NCI-H2171 (cell line): ENCODE data around the gene NBEAL1.
"Not testable (repeated sequence)": the region's sequence is repeated elsewhere in the genome, so short reads cannot be mapped to it uniquely, and the experiment has no call there.

ENCODE experiments used
- DNase-seq: peaks from one replicate; lab custom pipeline; 2025; lab: John Stamatoyannopoulos, UW

The NBEAL1 gene

GRCh38 chr2:203039211-203039610 lies 24.5 kb downstream of the NBEAL1 start:
- not testable (repeated sequence) for DNase-seq

GRCh38 chr2:203040966-203041521 lies 26.4 kb downstream of the NBEAL1 start:
- DNase-seq, result no peak

- DNase-seq, result no peak
Measured at GRCh38 chr2:203042178-203042577, 27.5 kb downstream of the NBEAL1 start.

- no peak for DNase-seq
Measured at GRCh38 chr2:203043226-203043625, 28.6 kb downstream of the NBEAL1 start.

- no peak for DNase-seq
Measured at GRCh38 chr2:203045867-203046266, 31.2 kb downstream of the NBEAL1 start.

- DNase-seq, result no peak
Measured at GRCh38 chr2:203052539-203052938, 37.9 kb downstream of the NBEAL1 start.

- DNase-seq, result no peak
Measured at GRCh38 chr2:203059567-203060240, 45.0 kb downstream of the NBEAL1 start.

- no peak for DNase-seq
Measured at GRCh38 chr2:203061346-203061745, 46.7 kb downstream of the NBEAL1 start.

GRCh38 chr2:203062126-203062525 lies 47.5 kb downstream of the NBEAL1 start:
- no peak for DNase-seq

GRCh38 chr2:203066519-203067091 lies 51.9 kb downstream of the NBEAL1 start:
- DNase-seq, result not testable (repeated sequence)

- no peak for DNase-seq
Measured at GRCh38 chr2:203070701-203071100, 56.0 kb downstream of the NBEAL1 start.

- no peak for DNase-seq
Measured at GRCh38 chr2:203071148-203071547, 56.5 kb downstream of the NBEAL1 start.

- no peak for DNase-seq
Measured at GRCh38 chr2:203072371-203072770, 57.7 kb downstream of the NBEAL1 start.

GRCh38 chr2:203077451-203077850 lies 62.8 kb downstream of the NBEAL1 start:
- no peak for DNase-seq

- DNase-seq, result no peak
Measured at GRCh38 chr2:203080447-203081045, 65.9 kb downstream of the NBEAL1 start.

- no peak for DNase-seq
Measured at GRCh38 chr2:203083328-203083727, 68.7 kb downstream of the NBEAL1 start.

GRCh38 chr2:203086381-203086780 lies 71.7 kb downstream of the NBEAL1 start:
- DNase-seq, result not testable (repeated sequence)

- DNase-seq, result not testable (repeated sequence)
Measured at GRCh38 chr2:203090721-203091120, 76.0 kb downstream of the NBEAL1 start.

GRCh38 chr2:203097735-203098134 lies 83.1 kb downstream of the NBEAL1 start:
- DNase-seq, result no peak

GRCh38 chr2:203102357-203102756 lies 87.7 kb downstream of the NBEAL1 start:
- DNase-seq, result not testable (repeated sequence)

- DNase-seq, result no peak
Measured at GRCh38 chr2:203104273-203104672, 89.6 kb downstream of the NBEAL1 start.

GRCh38 chr2:203105996-203106395 lies 91.3 kb downstream of the NBEAL1 start:
- DNase-seq, result no peak

GRCh38 chr2:203110496-203110895 lies 95.8 kb downstream of the NBEAL1 start:
- not testable (repeated sequence) for DNase-seq
